ENCODE data around the gene CCM2L.

- TF ChIP-seq FOXJ3 (CRISPR knock-in tag; IDR thresholded peaks at IDR 0.05) (no peak), BRD4 (IDR thresholded peaks at IDR 0.05) (no peak), ELF1 (tag; IDR thresholded peaks at IDR 0.05) (no peak), ZNF316 (IDR thresholded peaks at IDR 0.05) (no peak), ZNF780A (CRISPR knock-in tag; IDR thresholded peaks at IDR 0.05) (no peak), BCLAF1 (IDR thresholded peaks at IDR 0.05; ENCODE audit: borderline replicate concordance in 1 of 2, control insufficient read depth in 1 of 2, low read depth in 2 of 2, low read length in 1 of 2) (no peak), POLR2AphosphoS5 (IDR thresholded peaks at IDR 0.05; ENCODE audit: control insufficient read depth, insufficient read depth, low read depth, low read length) (no peak), CTCF (IDR thresholded peaks at IDR 0.05 in 2 of 3, conservative IDR thresholded peaks at IDR 0.05 in 1 of 3; ENCODE audit: insufficient read depth in 2 of 3, low read depth in 1 of 3, low read length in 3 of 3) (no peak), ZBED1 (IDR thresholded peaks at IDR 0.05) (no peak), REST (IDR thresholded peaks at IDR 0.05; ENCODE audit: borderline replicate concordance) (no peak), REST (CRISPR knock-in tag; IDR thresholded peaks at IDR 0.05; ENCODE audit: low read depth) (no peak), ILF3 (IDR thresholded peaks at IDR 0.05; ENCODE audit: borderline replicate concordance) (no peak), ZNF140 (CRISPR knock-in tag; IDR thresholded peaks at IDR 0.05) (no peak), ZNF24 (IDR thresholded peaks at IDR 0.05) (no peak), ZNF449 (CRISPR knock-in tag; IDR thresholded peaks at IDR 0.05) (no peak)
These were observed 19.3 kb downstream of the CCM2L start for GRCh38 chr20:32029561-32029960.

Measured in K562 (cell line).